Colonic mucosa (tissue), 4 donors: ENCODE measurements around the gene KIAA1755. TPM values are rescaled to one million over a fixed set of nuclear protein-coding genes. Genes with fewer than 3 reads are reported as not detected.

Experiments used
- DNase-seq: peaks from one replicate; pipeline ENCODE4 v3.0.0-alpha.2; 2020
- H3K27ac ChIP-seq: fragments of 200-600 bp; one replicate; pipeline ENCODE4 v1.8.0; 2021
- H3K27me3 ChIP-seq: fragments of 200-600 bp; one replicate; pipeline ENCODE4 v1.8.0; 2021
- H3K36me3 ChIP-seq: fragments of 200-600 bp; one replicate; pipeline ENCODE4 v1.8.0; 2021
- H3K4me1 ChIP-seq: fragments of 200-600 bp; one replicate; pipeline ENCODE4 v1.8.0; 2021; ENCODE audit warnings: mild to moderate bottlenecking
- H3K4me3 ChIP-seq: fragments of 200-600 bp; one replicate; pipeline ENCODE4 v1.8.0; 2021
- H3K9ac ChIP-seq, 2 donors: one replicate each; pipeline ENCODE4 v1.7.0; 2013; ENCODE audit warnings: control low read depth in 2 of 2, low read depth in 2 of 2, low read length in 2 of 2
- H3K9me3 ChIP-seq: fragments of 200-600 bp; one replicate; pipeline ENCODE4 v1.8.0; 2021
- CTCF ChIP-seq: fragments of 200-600 bp; IDR thresholded peaks from one replicate; pipeline ENCODE4 v1.8.0; 2022; ENCODE audit warnings: antibody characterized with exemption, mild to moderate bottlenecking
- intact Hi-C: fragments of 100-400 bp; cut with DNase I; formaldehyde crosslinking; loops from one replicate; pipeline ENCODE4 v1.14.1; 2022
- total RNA-seq, 2 donors: library from RNA; stranded (reverse); fragmentation: NEBNext Ultra II Directional in 1 of 2; extraction: Animal tissue kit (Norgen Biotek cat#: 25700) in 1 of 2; gene quantifications; one replicate each; pipeline ENCODE4 v1.2.1, GENCODE V29; 2021
- donor health status: healthy.
- donor health status: DM: no; HTN: no; CAD: no.
- donor health status: DM: no; HTN: no; CAD: no.

Gene KIAA1755
- total RNA-seq, 2 donors from 2014 or later = 0.40 to 3.9 TPM

- TF ChIP-seq CTCF = no peak
- intact Hi-C loops = no loop called here
- no peak for DNase-seq
- H3K36me3 ChIP-seq = no peaks in the 10 kb centered on the region
- H3K9me3 ChIP-seq = no peaks in the 10 kb centered on the region
- H3K9ac ChIP-seq = no peak overlapping the region
- no peak overlapping the region for H3K27ac ChIP-seq
- H3K4me3 ChIP-seq = no peak overlapping the region
- no peaks in the 10 kb centered on the region for H3K4me1 ChIP-seq
- no peaks in the 10 kb centered on the region for H3K27me3 ChIP-seq
Measured at GRCh38 chr20:38202982-38203293, 57.6 kb downstream of the KIAA1755 start.

GRCh38 chr20:38202153-38202981 lies 58.2 kb downstream of the KIAA1755 start:
- no peak for DNase-seq
- Histone ChIP-seq H3K9me3 (no peaks in the 10 kb centered on the region), H3K36me3 (no peaks in the 10 kb centered on the region), H3K27me3 (no peaks in the 10 kb centered on the region), H3K4me1 (no peaks in the 10 kb centered on the region), H3K9ac (no peak overlapping the region), H3K4me3 (no peak overlapping the region), H3K27ac (no peak overlapping the region)
- TF ChIP-seq CTCF = no peak
- intact Hi-C loops = no loop called here

- no peaks in the 10 kb centered on the region for H3K36me3 ChIP-seq
- intact Hi-C loops = no loop called here
- H3K27me3 ChIP-seq = no peaks in the 10 kb centered on the region
- no peak overlapping the region for H3K4me3 ChIP-seq
- H3K9ac ChIP-seq = no peak overlapping the region
- no peak for DNase-seq
- no peaks in the 10 kb centered on the region for H3K4me1 ChIP-seq
- TF ChIP-seq CTCF = no peak
- H3K9me3 ChIP-seq = no peaks in the 10 kb centered on the region
- no peak overlapping the region for H3K27ac ChIP-seq
Measured at GRCh38 chr20:38201356-38201755, 59.2 kb downstream of the KIAA1755 start.

GRCh38 chr20:38200646-38201045 lies 59.9 kb downstream of the KIAA1755 start:
- Histone ChIP-seq H3K27ac (no peak overlapping the region), H3K9ac (no peak overlapping the region), H3K4me3 (no peak overlapping the region), H3K4me1 (no peaks in the 10 kb centered on the region), H3K27me3 (no peaks in the 10 kb centered on the region), H3K9me3 (no peaks in the 10 kb centered on the region), H3K36me3 (no peaks in the 10 kb centered on the region)
- TF ChIP-seq CTCF = no peak
- no peak for DNase-seq
- intact Hi-C loops = no loop called here

GRCh38 chr20:38199501-38200390 lies 60.8 kb downstream of the KIAA1755 start:
- TF ChIP-seq CTCF = no peak
- no peak for DNase-seq
- Histone ChIP-seq H3K9ac (no peak overlapping the region), H3K9me3 (no peaks in the 10 kb centered on the region), H3K36me3 (no peaks in the 10 kb centered on the region), H3K4me1 (no peaks in the 10 kb centered on the region), H3K4me3 (no peak overlapping the region), H3K27ac (no peak overlapping the region), H3K27me3 (no peaks in the 10 kb centered on the region)
- intact Hi-C loops = no loop called here
